Dermis microvascular lymphatic vessel endothelial cell (primary cell): ENCODE data around the gene HINFP. TPM values are rescaled to one million over a fixed set of nuclear protein-coding genes. Genes with fewer than 3 reads are reported as not detected.
A peak's percentile ranks its signal among the peaks of the same experiment; 100 is the strongest.

ENCODE experiments used
- DNase-seq, 2 donors: peaks; one replicate each; pipeline versions ENCODE4 v3.0.0 to v3.0.0-alpha.2; 2010; ENCODE audit warnings: low read depth in 2 of 2
- total RNA-seq: library from RNA; depleted of rRNA; stranded (reverse); fragments of >200 nt; gene quantifications from 2 replicates; pipeline ENCODE4 v1.2.1, GENCODE V29; 2014

Gene HINFP
- 11.3 and 16.4 TPM in 2 replicates for total RNA-seq

GRCh38 chr11:119121008-119121810 is at the start of gene HINFP:
Gene HINFP (plus strand): TSS chr11:119121580. CDS start chr11:119126945, 5,365 bp downstream.
- peak; percentile 97 to 99 for DNase-seq

- DNase-seq: no peak
These were observed 43.5 kb upstream of the HINFP start for GRCh38 chr11:119077839-119078238.

- no peak for DNase-seq
These were observed 42.5 kb upstream of the HINFP start for GRCh38 chr11:119078675-119079420.

- no peak for DNase-seq
These were observed 39.6 kb upstream of the HINFP start for GRCh38 chr11:119081682-119082260.

GRCh38 chr11:119084663-119085436 is 36.5 kb upstream of the HINFP start, which contains the start of gene HMBS:
Gene HMBS (plus strand): TSS chr11:119084881. CDS start chr11:119085034, 153 bp downstream.
- peak; percentile 90 to 93 for DNase-seq

- DNase-seq: no peak
These were observed 35.9 kb upstream of the HINFP start for GRCh38 chr11:119085437-119085847.

- no peak for DNase-seq
These were observed 34.3 kb upstream of the HINFP start for GRCh38 chr11:119087123-119087522.

- no peak for DNase-seq
These were observed 33.6 kb upstream of the HINFP start for GRCh38 chr11:119087747-119088241.

GRCh38 chr11:119088406-119088805 is 33.0 kb upstream of the HINFP start:
- DNase-seq: no peak

GRCh38 chr11:119089319-119089718 is 32.1 kb upstream of the HINFP start:
- DNase-seq: no peak

- DNase-seq: no peak
These were observed 30.2 kb upstream of the HINFP start for GRCh38 chr11:119091178-119091577.

GRCh38 chr11:119091966-119092879 is 29.2 kb upstream of the HINFP start:
- DNase-seq: no peak

GRCh38 chr11:119092880-119093842 is 28.2 kb upstream of the HINFP start:
- no peak for DNase-seq

- DNase-seq: peak in 1 of 2 donors; percentile 53
These were observed 27.2 kb upstream of the HINFP start for GRCh38 chr11:119093942-119094815.

- peak in 1 of 2 donors; percentile 88 for DNase-seq
These were observed 26.6 kb upstream of the HINFP start for GRCh38 chr11:119094816-119095065.

- DNase-seq: peak; percentile 99 to 100
These were observed 26.1 kb upstream of the HINFP start for GRCh38 chr11:119095066-119095880.

GRCh38 chr11:119099711-119100110 is 21.7 kb upstream of the HINFP start:
- no peak for DNase-seq
